HG02884 (cell line): ENCODE measurements around the gene FOXJ1.

Experiments used
- ATAC-seq: cut with Tn5 transposase; IDR thresholded peaks from one replicate; pipeline ENCODE4 v1.9.1; 2021; ENCODE audit warnings: mild to moderate bottlenecking, moderate library complexity; ENCODE audit not compliant: unreplicated experiment

Gene FOXJ1

GRCh38 chr17:76124582-76125390 is 16.3 kb downstream of the FOXJ1 start:
- no peak for ATAC-seq

DNA sequence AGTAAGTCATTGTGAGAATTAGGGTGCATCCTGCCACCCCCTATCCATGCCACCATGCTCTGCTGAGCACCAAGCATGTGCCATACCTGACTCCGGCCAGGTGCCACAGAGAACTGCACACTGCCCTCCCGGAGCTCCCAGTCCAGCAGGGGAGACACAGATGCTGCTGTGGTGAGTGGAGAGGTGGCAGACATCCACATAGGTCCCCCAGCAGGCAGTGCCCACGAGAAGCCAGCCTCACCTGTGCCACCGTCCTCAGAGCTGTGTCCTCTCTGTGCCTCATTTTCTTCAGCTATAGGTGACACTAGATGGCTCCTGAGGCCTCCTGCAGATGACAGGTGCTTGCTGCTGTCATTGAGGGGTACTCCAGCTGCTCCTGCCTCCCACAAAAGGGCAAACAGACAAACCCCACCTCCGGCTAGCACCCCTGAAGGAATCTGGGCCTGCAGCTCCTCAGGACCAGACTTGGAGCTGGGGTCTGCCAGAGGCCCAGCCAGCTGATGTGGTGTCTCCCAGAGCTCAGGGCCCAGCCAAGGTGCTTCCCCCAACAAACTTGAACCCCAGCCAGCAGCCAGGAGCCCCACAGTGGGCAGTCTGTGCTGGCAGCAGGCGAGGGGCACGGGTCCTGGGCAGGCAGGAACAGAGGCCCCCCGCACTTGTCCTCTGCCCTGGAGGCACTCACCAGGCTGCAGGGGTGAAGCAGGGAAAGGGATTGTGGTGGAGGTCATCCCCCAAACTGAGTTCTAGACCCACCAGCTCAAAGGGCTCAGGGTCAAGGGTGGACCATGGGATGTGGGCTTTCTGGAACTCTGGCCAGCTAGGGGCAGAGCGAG is 17.1 kb downstream of the FOXJ1 start:
- ATAC-seq: no peak

- no peak for ATAC-seq
Measured at GRCh38 chr17:76123191-76123499, 17.9 kb downstream of the FOXJ1 start.

DNA sequence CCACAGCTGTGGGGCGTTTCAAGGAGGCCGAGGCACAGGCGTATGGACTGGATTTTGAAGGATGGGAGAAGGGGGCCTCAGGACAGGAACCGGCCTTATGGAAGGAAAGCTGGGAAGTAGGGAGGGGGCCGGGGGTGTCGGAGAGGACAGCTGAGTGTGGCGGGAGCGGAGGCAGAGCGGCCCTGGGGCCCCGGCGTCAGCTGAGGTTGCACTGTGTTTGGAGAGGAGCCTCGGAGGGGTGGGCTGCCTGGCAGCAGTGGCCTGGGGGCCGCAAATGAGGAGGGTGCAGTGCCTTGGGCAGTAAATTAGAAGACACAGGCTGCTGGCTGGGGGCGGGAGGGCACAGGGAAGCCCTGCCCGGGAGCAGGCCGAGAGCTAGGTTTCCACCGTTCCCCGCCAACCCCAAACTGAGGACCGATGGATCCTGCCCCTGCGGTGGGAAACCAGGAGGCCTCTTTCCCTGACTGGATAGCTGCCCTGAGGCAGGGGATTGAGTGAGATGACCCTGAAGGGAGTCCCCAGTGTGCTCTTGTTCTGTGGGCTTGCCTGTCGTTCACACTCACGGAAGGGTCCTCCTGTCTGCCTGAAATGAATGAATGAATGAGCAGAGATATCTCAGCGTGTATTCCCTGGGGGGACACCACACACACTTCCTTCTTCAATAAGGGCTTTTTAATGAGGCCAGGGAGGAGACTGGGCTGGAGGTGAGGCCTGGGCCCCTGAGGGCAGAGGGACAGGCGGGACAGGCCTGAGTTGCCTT is 18.4 kb downstream of the FOXJ1 start:
- no peak for ATAC-seq

GRCh38 chr17:76121932-76122430 is 19.1 kb downstream of the FOXJ1 start:
- ATAC-seq: no peak

GRCh38 chr17:76120658-76121008 is 20.4 kb downstream of the FOXJ1 start:
- ATAC-seq: no peak

GRCh38 chr17:76119409-76120371 is 21.4 kb downstream of the FOXJ1 start:
- ATAC-seq: no peak

DNA sequence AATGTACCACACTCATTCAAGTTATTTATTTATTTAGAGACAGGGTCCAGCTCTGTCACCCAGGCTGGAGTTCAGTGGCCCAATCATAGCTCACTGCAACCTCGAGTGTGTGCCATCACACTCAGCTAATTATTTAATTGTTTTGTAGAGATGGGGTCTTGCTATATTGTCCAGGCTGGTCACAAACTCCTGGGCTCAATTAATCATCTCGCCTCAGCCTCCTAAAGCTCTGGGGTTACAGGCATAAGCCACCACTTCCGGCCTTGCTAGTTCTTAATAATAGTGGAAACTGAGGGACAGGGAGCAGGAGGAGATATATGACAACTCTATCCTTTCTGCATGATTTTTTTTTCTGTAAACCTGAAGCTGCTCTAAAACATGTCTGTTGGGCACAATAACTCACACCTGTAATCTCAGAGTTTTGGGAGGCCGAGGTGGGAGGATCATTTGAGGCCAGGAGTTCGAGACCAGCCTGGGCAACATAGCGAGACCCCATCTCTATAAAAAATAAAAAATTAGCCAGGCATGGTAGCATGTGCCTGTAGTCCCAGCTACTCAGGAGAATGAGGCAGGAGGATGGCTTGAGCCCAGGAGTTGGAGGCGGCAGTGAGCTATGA is 25.8 kb downstream of the FOXJ1 start:
- ATAC-seq: no peak

DNA sequence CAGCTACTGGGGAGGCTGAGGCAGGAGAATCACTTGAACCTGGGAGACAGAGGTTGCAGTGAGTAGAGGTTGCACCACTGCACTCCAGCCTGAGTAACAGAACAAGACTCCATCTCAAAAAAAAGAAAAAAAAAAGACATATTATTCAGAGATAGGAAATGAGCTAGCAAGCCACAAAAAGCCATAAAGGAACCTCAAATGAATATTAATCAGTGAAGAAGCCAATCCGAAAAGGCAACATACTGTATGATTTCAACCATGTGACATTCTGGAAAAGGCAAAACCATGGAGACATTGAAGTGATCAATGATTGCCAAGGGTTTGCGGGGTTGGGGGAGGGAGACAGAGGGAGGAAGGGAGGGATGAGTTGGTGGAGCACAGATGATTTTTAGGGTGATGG is 29.1 kb downstream of the FOXJ1 start:
- ATAC-seq: no peak

DNA sequence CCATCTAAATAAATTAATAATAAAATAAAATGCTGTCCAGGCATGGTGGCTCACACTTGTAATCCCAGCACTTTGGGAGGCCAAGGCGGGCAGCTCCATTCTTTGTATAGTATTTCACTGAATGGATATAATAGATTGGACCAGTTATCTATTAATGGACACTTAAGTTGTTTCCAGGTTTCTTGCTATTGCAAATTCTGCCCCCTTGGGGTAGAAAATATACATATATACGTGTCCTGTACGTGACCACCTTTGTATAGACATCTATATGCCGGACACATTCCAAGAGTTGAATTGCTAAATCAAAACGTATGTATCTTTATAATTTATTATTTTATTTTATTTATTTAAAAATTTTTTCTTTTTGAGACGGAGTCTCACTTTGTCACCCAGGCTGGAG is 33.5 kb downstream of the FOXJ1 start:
- no peak for ATAC-seq

GRCh38 chr17:76106703-76107102 is 34.3 kb downstream of the FOXJ1 start:
- ATAC-seq: no peak

DNA sequence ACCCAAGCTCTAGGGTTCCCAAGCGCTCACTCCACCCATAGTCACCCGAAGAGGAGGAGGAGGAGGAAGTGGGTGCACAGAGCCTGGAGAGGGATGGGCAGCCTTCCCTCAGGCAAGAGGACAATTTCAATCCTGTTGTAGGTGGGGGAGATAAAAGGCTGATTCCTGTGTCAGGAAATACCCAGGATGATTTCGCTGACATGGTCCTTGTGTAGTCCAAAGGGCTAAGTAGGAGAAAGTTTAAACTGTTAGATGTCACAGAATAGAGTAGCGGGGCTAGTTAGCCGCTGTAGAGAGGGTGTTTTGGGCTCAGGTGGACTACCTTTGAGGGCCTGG is 36.2 kb downstream of the FOXJ1 start:
- ATAC-seq: no peak

DNA sequence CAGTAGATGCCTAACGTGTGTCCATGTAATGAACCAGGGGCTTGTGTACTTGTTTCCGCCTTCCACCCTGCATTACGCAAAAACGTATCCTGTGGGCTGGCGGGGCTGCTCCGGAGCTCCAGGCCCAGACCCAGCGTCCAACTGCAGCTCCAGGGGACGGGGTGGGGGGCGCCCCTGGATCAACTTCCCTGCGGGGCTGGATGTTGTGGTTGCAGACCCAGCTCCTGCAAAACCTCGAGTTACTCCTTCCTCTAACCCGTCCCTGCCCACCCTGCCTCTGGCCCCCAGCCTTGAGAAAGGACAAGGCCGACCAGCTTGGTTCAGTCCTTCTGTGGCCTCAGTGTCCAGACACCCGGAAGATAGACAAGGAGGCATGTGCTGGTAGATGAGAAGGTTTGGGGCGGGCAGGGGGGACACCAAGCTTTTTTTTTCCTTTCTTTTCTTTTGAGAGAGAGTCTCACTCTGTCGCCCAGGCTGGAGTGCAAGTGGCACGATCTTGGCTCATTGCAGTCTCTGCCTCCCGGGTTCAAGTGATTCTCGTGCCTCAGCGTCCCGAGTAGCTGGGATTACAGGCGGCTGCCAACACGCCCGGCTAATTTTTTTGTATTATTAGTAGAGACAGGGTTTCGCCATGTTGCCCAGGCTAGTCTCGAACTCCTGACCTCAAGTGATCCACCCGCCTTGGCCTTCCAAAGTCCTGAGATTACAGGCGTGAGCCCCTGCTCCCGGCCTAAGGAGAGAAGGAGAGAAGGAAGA is 36.7 kb downstream of the FOXJ1 start:
- no peak for ATAC-seq

- peak; percentile 55 for ATAC-seq
Measured at GRCh38 chr17:76103274-76104139, 37.5 kb downstream of the FOXJ1 start, which contains the start of gene EXOC7. Gene EXOC7, minus strand, starts transcription at chr17:76103787. Its CDS starts 95 bp downstream, at chr17:76103692.

- no peak for ATAC-seq
Measured at GRCh38 chr17:76102944-76103273, 38.1 kb downstream of the FOXJ1 start.

GRCh38 chr17:76097716-76098295 is 43.2 kb downstream of the FOXJ1 start:
- no peak for ATAC-seq

DNA sequence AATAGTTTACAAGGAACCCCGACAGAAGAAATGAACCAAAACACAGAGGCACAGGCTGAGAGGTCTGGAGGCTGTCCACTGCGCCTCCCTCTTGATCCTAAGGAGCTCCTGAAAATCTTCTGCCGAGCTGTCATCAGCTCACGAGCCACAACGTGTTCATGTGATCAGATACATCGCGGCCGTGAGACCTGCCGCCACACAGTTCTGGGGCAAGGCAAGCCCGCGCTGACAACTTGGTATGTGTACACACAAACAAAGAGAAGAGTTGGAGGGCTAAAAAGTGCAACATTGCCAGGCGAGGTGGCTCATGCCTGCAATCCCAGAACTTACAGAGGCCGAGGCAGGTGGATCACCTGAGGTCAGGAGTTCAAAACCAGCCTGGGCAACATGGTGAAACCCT is 45.1 kb downstream of the FOXJ1 start:
- ATAC-seq: no peak

DNA sequence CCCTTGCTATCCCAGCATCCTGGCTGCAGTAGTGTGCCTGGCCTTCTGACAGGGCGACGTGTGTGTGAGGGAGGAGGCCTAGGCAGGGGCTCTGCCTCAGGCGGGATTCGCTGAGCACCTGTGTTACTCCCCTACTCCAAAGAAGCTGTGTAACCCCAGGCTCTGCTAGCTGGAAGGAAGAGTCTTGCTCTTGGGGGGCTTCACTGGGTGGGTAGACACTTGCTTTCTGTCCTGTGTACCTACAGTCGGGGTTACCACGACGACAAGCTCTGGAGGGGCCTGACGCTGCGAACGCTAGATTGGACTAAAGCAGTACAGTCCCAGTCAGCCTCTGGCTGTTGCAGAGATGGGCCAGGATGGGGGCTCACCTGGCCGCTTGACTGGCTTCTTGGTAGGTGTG is 47.0 kb downstream of the FOXJ1 start:
- no peak for ATAC-seq
